GM12878 (cell line): ENCODE results near the gene MTMR4. TPM values are rescaled to one million over a fixed set of nuclear protein-coding genes. Genes with fewer than 3 reads are reported as not detected.

Experiments used
- ATAC-seq: fragments of 200-7000 bp; cut with Tn5 transposase; 3 replicates; pipeline ENCODE4 v1.9.1; 2020; ENCODE audit warnings: mild to moderate bottlenecking, moderate library complexity
- BruUV-seq: library from RNA; stranded (reverse); fragments of 400-500 nt; replicated peaks from 2 replicates; lab custom pipeline; 2021; lab: Mats Ljungman, UMichigan
- CTCF ChIA-PET: fragments of 300-600 bp; sonication (Branson Sonifier 250); formaldehyde crosslinking; extraction: SDS; loops from one replicate; lab custom pipeline; 2021; ENCODE audit warnings: inconsistent platforms; lab: Yijun Ruan, JAX
- POLR2A ChIA-PET: fragments of 350-600 bp; formaldehyde crosslinking; extraction: SDS; loops from one replicate; lab custom pipeline; 2021; ENCODE audit warnings: inconsistent platforms; lab: Charles Lee
- RAD21 ChIA-PET: fragments of 300-600 bp; sonication (Branson Sonifier 250); formaldehyde crosslinking; loops from one replicate; lab custom pipeline; 2023; ENCODE audit warnings: antibody characterized with exemption; ENCODE audit not compliant: unreplicated experiment; lab: Charles Lee
- SMC1A ChIA-PET: fragments of 300-600 bp; sonication (Branson Sonifier 250); formaldehyde crosslinking; loops from one replicate; lab custom pipeline; 2023; ENCODE audit not compliant: unreplicated experiment, uncharacterized antibody; lab: Charles Lee
- DNase-seq: peaks from one replicate; pipeline ENCODE4 v3.0.0-alpha.2; 2011; ENCODE audit warnings: low read depth, low spot score
- FAIRE-seq: peaks from 3 replicates; lab custom pipeline; 2011; peaks lifted over from hg19 to GRCh38; lab: Jason Lieb, UNC
- H2AFZ ChIP-seq: 2 replicates; pipeline ENCODE4 v1.6.0; 2011; ENCODE audit warnings: low read depth, low read length, control low read depth; ENCODE audit not compliant: control insufficient read depth
- H3K27ac ChIP-seq: 2 replicates; pipeline ENCODE4 v1.5.1; 2011; ENCODE audit warnings: control low read depth; ENCODE audit not compliant: control insufficient read depth, insufficient read depth
- H3K27me3 ChIP-seq, 2 experiments: replicated peaks in 1 of 2; 2 replicates each; pipeline versions ENCODE4 v1.6.0 to v1.6.1; 2011; ENCODE audit warnings: low read length in 1 of 2; ENCODE audit not compliant: control insufficient read depth in 2 of 2, insufficient read depth in 2 of 2
- H3K36me3 ChIP-seq, 2 experiments: 2 replicates each; pipeline ENCODE4 v1.5.1; 2011; ENCODE audit warnings: low read length in 1 of 2; ENCODE audit not compliant: control insufficient read depth in 2 of 2, insufficient read depth in 2 of 2
- H3K4me1 ChIP-seq: 2 replicates; pipeline ENCODE4 v1.6.1; 2011; ENCODE audit warnings: mild to moderate bottlenecking, low read length, moderate library complexity, mixed read lengths; ENCODE audit not compliant: control insufficient read depth, insufficient read depth
- H3K4me2 ChIP-seq: 2 replicates; pipeline ENCODE4 v1.6.0; 2011; ENCODE audit warnings: control low read depth; ENCODE audit not compliant: control insufficient read depth, insufficient read depth
- H3K4me3 ChIP-seq: fragments of 200-600 bp; sonication (generic); 2 replicates; pipeline ENCODE4 v1.5.1; 2016
- H3K79me2 ChIP-seq: 2 replicates; pipeline ENCODE4 v1.6.0; 2011; ENCODE audit warnings: low read length; ENCODE audit not compliant: control insufficient read depth, insufficient read depth
- H3K9ac ChIP-seq: 2 replicates; pipeline ENCODE4 v1.8.0; 2011; ENCODE audit warnings: low read length, control low read depth, mixed read lengths; ENCODE audit not compliant: control insufficient read depth, insufficient read depth
- H3K9me3 ChIP-seq: replicated peaks from 3 replicates; pipeline ENCODE4 v1.5.1; 2011; ENCODE audit warnings: mild to moderate bottlenecking, low read length; ENCODE audit not compliant: control insufficient read depth, insufficient read depth
- H4K20me1 ChIP-seq: 2 replicates; pipeline ENCODE4 v1.6.0; 2011; ENCODE audit not compliant: control insufficient read depth, insufficient read depth
- CBFB ChIP-seq: IDR thresholded peaks from 2 replicates; pipeline ENCODE4 v1.6.1; 2016; ENCODE audit warnings: antibody characterized with exemption, low read depth
- CBX3 ChIP-seq: fragments of 200-600 bp; sonication (generic); IDR thresholded peaks from 2 replicates; pipeline ENCODE4 v1.6.1; 2016; ENCODE audit warnings: low read depth, borderline replicate concordance
- EED ChIP-seq: sonication (generic); IDR thresholded peaks from 2 replicates; pipeline ENCODE4 v1.6.1; 2016; ENCODE audit warnings: antibody characterized with exemption, low read depth
- EZH2 ChIP-seq: IDR thresholded peaks from 2 replicates; pipeline ENCODE4 v1.6.1; 2012; ENCODE audit warnings: low read depth, mild to moderate bottlenecking, control low read depth, inconsistent platforms, low read length, borderline replicate concordance; ENCODE audit not compliant: control insufficient read depth
- FOXK2 ChIP-seq: fragments of 450-650 bp; IDR thresholded peaks from 2 replicates; pipeline ENCODE4 v1.6.1; 2017; ENCODE audit warnings: mild to moderate bottlenecking, moderate library complexity
- GATAD2B ChIP-seq: fragments of 450-650 bp; conservative IDR thresholded peaks from 2 replicates; pipeline ENCODE4 v1.6.1; 2017; ENCODE audit warnings: low read depth, mild to moderate bottlenecking, moderate library complexity
- MXI1 ChIP-seq: fragments of 150-350 bp; IDR thresholded peaks from 2 replicates; pipeline ENCODE4 v1.6.1; 2011; ENCODE audit warnings: low read depth, mild to moderate bottlenecking, inconsistent platforms, low read length, improper control_type of control experiment
- NFYB ChIP-seq: IDR thresholded peaks from 2 replicates; pipeline ENCODE4 v1.6.1; 2011; ENCODE audit warnings: low read depth, mild to moderate bottlenecking, low read length, improper control_type of control experiment, moderate library complexity; ENCODE audit not compliant: insufficient read depth
- RELA ChIP-seq: fragments of 450-650 bp; IDR thresholded peaks from 2 replicates; pipeline ENCODE4 v1.8.0; 2014; ENCODE audit warnings: borderline replicate concordance; ENCODE audit not compliant: partially characterized antibody
- SMAD5 ChIP-seq: IDR thresholded peaks from 2 replicates; pipeline ENCODE4 v1.6.1; 2016; ENCODE audit warnings: antibody characterized with exemption, low read depth
- SP1 ChIP-seq: IDR thresholded peaks from one replicate; pipeline ENCODE4 v1.6.1; 2011; ENCODE audit warnings: low read depth, low read length
- WRNIP1 ChIP-seq: IDR thresholded peaks from 2 replicates; pipeline ENCODE4 v1.6.1; 2011; ENCODE audit warnings: low read depth, low read length, improper control_type of control experiment, borderline replicate concordance
- ZBTB33 ChIP-seq: fragments of 450-650 bp; IDR thresholded peaks from 2 replicates; pipeline ENCODE4 v1.6.1; 2017; ENCODE audit warnings: mild to moderate bottlenecking
- ZNF217 ChIP-seq: fragments of 450-650 bp; IDR thresholded peaks from 2 replicates; pipeline ENCODE4 v1.6.1; 2017; ENCODE audit warnings: antibody characterized with exemption, mild to moderate bottlenecking
- WGBS: methylation state at CpG from one replicate; pipeline ENCODE4 v1.1.6; 2016; ENCODE audit warnings: low lambda C conversion rate; ENCODE audit not compliant: insufficient replicate concordance, insufficient coverage; ENCODE audit errors: missing lambda C conversion rate; 5-methylcytosine and 5-hydroxymethylcytosine counted together
- in situ Hi-C: fragments of 300-500 bp; cut with MboI; formaldehyde crosslinking; loops from 9 replicates; pipeline ENCODE4 v1.14.3; 2018; ENCODE audit warnings: mixed read lengths
- intact Hi-C: fragments of 100-400 bp; cut with micrococcal nuclease; formaldehyde crosslinking; loops from one replicate; pipeline ENCODE4 v1.14.2; 2022; ENCODE audit not compliant: unreplicated experiment
- polyA plus RNA-seq, 11 experiments: library from polyadenylated mRNA; depleted of rRNA in 4 of 11; unstranded in 6 of 11; stranded (reverse) in 5 of 11; fragments of >200 nt; fragmentation: Nextera tagmentation in 4 of 11; fragmentation: Illumina TruSeq in 1 of 11; extraction: Ambion mirVana in 4 of 11; extraction: Trizol in 1 of 11; gene quantifications; 1 replicate in 1 of 11; 2 replicates in 10 of 11; pipeline versions ENCODE4 v1.2.1 to v1.2.3, GENCODE V29; 2011 to 2016; ENCODE audit warnings: inconsistent platforms in 2 of 11, missing spikeins in 2 of 11, low read depth in 1 of 11
- total RNA-seq, 4 experiments: library from RNA; depleted of rRNA in 3 of 4; stranded (reverse); fragments of >200 nt in 3 of 4; fragmentation: Illumina TruSeq in 1 of 4; extraction: Trizol in 1 of 4; gene quantifications; 2 replicates each; pipeline versions ENCODE4 v1.2.1 to v1.2.3, GENCODE V29; 2013 to 2021
- TF ChIP-seq, protein P1 (sequence below): fragments of 450-650 bp; IDR thresholded peaks from 2 replicates; pipeline ENCODE4 v1.6.1; 2017; ENCODE audit warnings: low read depth, mild to moderate bottlenecking, moderate library complexity

MTMR4 gene
- total and polyA plus RNA-seq, 10 of the 15 experiments (the other 5 are each of a cell fraction or from before 2014, with no cell fraction given) = 12.8 to 127 (median 53.2) TPM

- TF ChIP-seq, protein P1, sequence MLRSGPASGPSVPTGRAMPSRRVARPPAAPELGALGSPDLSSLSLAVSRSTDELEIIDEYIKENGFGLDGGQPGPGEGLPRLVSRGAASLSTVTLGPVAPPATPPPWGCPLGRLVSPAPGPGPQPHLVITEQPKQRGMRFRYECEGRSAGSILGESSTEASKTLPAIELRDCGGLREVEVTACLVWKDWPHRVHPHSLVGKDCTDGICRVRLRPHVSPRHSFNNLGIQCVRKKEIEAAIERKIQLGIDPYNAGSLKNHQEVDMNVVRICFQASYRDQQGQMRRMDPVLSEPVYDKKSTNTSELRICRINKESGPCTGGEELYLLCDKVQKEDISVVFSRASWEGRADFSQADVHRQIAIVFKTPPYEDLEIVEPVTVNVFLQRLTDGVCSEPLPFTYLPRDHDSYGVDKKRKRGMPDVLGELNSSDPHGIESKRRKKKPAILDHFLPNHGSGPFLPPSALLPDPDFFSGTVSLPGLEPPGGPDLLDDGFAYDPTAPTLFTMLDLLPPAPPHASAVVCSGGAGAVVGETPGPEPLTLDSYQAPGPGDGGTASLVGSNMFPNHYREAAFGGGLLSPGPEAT = 0 out of 2 replicates have a peak, but pooled peaks have one; percentile 14
- TF ChIP-seq ZNF217 (no peak), CBFB (no peak), SMAD5 (no peak), GATAD2B (peak; percentile 82), RELA (no peak)
Measured at GRCh38 chr17:58517378-58517927, 3.0 kb upstream of the MTMR4 start (continued).

GRCh38 chr17:58516644-58517377 lies 2.4 kb upstream of the MTMR4 start:
- no peaks in the 10 kb centered on the region; the same call in 2 of the 3 replicates for H3K9me3 ChIP-seq
- peak overlapping the region; percentile 98 for H3K4me2 ChIP-seq
- DNase-seq (no peak), ATAC-seq (no peak), FAIRE-seq (no peak)
- H3K79me2 ChIP-seq = peaks cover 36% of the 10 kb centered on the region
- H3K4me3 ChIP-seq = peak overlapping the region; percentile 99
- RAD21 ChIA-PET = interaction anchor here (3.9 kb wide), 1 partner anchor 487 kb away, joined by 37 read pairs; no protein-coding TSS in a partner anchor
- 0 out of 2 replicates have a peak, but pooled peaks cover 2% of the 10 kb centered on the region for H4K20me1 ChIP-seq
- POLR2A ChIA-PET = interaction anchor here (1.5 kb wide), 1 partner anchor 19 kb away, joined by 3 read pairs; no protein-coding TSS in a partner anchor
- H3K36me3 ChIP-seq = peaks cover 0 to 3% of the 10 kb centered on the region in 2 experiments; a peak in 2 of 4 replicates
- SMC1A ChIA-PET = interaction anchor here (0.7 kb wide), 1 partner anchor 68 kb away, joined by 4 read pairs; no protein-coding TSS in a partner anchor
- peaks cover 24% of the 10 kb centered on the region for H3K4me1 ChIP-seq
- no TSS peak for BruUV-seq
- in situ Hi-C loops = no loop called here
- intact Hi-C loops = loop anchor here (5.0 kb wide), 2 partner anchors 100 to 175 kb away; no protein-coding TSS in a partner anchor
- CTCF ChIA-PET = no interaction called here
- peak overlapping the region; percentile 97 for H3K9ac ChIP-seq
- WGBS = 75% methylated on average over 2 of the region's 2 CpGs
- peak overlapping the region; percentile 84 for H3K27ac ChIP-seq
- no peaks in the 10 kb centered on the region for H3K27me3 ChIP-seq
- H2AFZ ChIP-seq = peak overlapping the region; percentile 51; the same call in 1 of the 2 replicates
- TF ChIP-seq CBX3 (no peak), ZBTB33 (no peak), EZH2 (no peak), MXI1 (no peak), NFYB (no peak), EED (no peak), WRNIP1 (no peak), SP1 (no peak), FOXK2 (no peak)
